ENCODE results near the gene RIN2.
"Not testable (repeated sequence)": the region's sequence is repeated elsewhere in the genome, so short reads cannot be mapped to it uniquely, and the experiment has no call there.

Gene RIN2

GRCh38 chr20:19738951-19739350, 19.1 kb upstream of the RIN2 start:
- DNase-seq (ENCODE audit: low spot score), result no peak

- DNase-seq (ENCODE audit: low spot score), result no peak
Observed at GRCh38 chr20:19739351-19739750, 18.7 kb upstream of the RIN2 start.

- DNase-seq (ENCODE audit: low spot score), result no peak
Observed at GRCh38 chr20:19740512-19740911, 17.5 kb upstream of the RIN2 start.

GRCh38 chr20:19741924-19742323, 16.1 kb upstream of the RIN2 start:
- DNase-seq (ENCODE audit: low spot score), result no peak

- DNase-seq (ENCODE audit: low spot score), result no peak
Observed at GRCh38 chr20:19742974-19743639, 15.0 kb upstream of the RIN2 start.

GRCh38 chr20:19743640-19743995, 14.4 kb upstream of the RIN2 start:
- DNase-seq (ENCODE audit: low spot score), result no peak

GRCh38 chr20:19745106-19745505, 13.0 kb upstream of the RIN2 start:
- DNase-seq (ENCODE audit: low spot score), result no peak

- DNase-seq (ENCODE audit: low spot score), result no peak
Observed at GRCh38 chr20:19745584-19745983, 12.5 kb upstream of the RIN2 start.

GRCh38 chr20:19746396-19746795, 11.7 kb upstream of the RIN2 start:
- DNase-seq (ENCODE audit: low spot score), result no peak

- DNase-seq (ENCODE audit: low spot score), result no peak
Observed at GRCh38 chr20:19747903-19748302, 10.2 kb upstream of the RIN2 start.

- DNase-seq (ENCODE audit: low spot score), result no peak
Observed at GRCh38 chr20:19748681-19749080, 9.4 kb upstream of the RIN2 start.

GRCh38 chr20:19749618-19750071, 8.4 kb upstream of the RIN2 start:
- no peak for DNase-seq (ENCODE audit: low spot score)

GRCh38 chr20:19750101-19750606, 7.9 kb upstream of the RIN2 start:
- DNase-seq (ENCODE audit: low spot score), result no peak

- DNase-seq (ENCODE audit: low spot score), result peak; percentile 16
Observed at GRCh38 chr20:19750907-19751636, 7.0 kb upstream of the RIN2 start.

GRCh38 chr20:19754201-19754600, 3.9 kb upstream of the RIN2 start:
- not testable (repeated sequence) for DNase-seq (ENCODE audit: low spot score)

GRCh38 chr20:19756761-19757486, 1.1 kb upstream of the RIN2 start:
- DNase-seq (ENCODE audit: low spot score), result no peak

- peak; percentile 81 for DNase-seq (ENCODE audit: low spot score)
Observed at GRCh38 chr20:19757487-19758132, 448 bp upstream of the RIN2 start.

- no peak for DNase-seq (ENCODE audit: low spot score)
Observed at GRCh38 chr20:19758501-19759331, 658 bp downstream of the RIN2 start.

- DNase-seq (ENCODE audit: low spot score), result no peak
Observed at GRCh38 chr20:19760371-19760721, 2.3 kb downstream of the RIN2 start.

GRCh38 chr20:19761326-19761725, 3.3 kb downstream of the RIN2 start:
- DNase-seq (ENCODE audit: low spot score), result no peak

- no peak for DNase-seq (ENCODE audit: low spot score)
Observed at GRCh38 chr20:19761841-19762240, 3.8 kb downstream of the RIN2 start.

- no peak for DNase-seq (ENCODE audit: low spot score)
Observed at GRCh38 chr20:19764207-19764606, 6.1 kb downstream of the RIN2 start.

All from LoVo (cell line).